Activated CD8-positive, alpha-beta T cell treated with anti-CD3 and anti-CD28 coated beads for 36 hours (primary cell): Measurements from ENCODE around the gene RBM25. TPM values are rescaled to one million over a fixed set of nuclear protein-coding genes. Genes with fewer than 3 reads are reported as not detected.

ENCODE experiments used
- ATAC-seq: fragments of 200-7000 bp; cut with Tn5 transposase; one replicate; pipeline ENCODE4 v1.10.0; 2021; ENCODE audit warnings: mild to moderate bottlenecking, moderate library complexity
- CTCF ChIA-PET: fragments of 350-600 bp; sonication (Branson Sonifier 250); formaldehyde crosslinking; loops from one replicate; lab custom pipeline; 2021; ENCODE audit warnings: antibody characterized with exemption; lab: Charles Lee
- POLR2A ChIA-PET: fragments of 350-600 bp; sonication (Branson Sonifier 250); formaldehyde crosslinking; loops from one replicate; lab custom pipeline; 2021; ENCODE audit warnings: antibody characterized with exemption; lab: Charles Lee
- DNase-seq: peaks from one replicate; pipeline ENCODE4 v3.0.0-alpha.2; 2020
- H3K27ac Mint-ChIP-seq: one replicate; pipeline ENCODE4 v1.8.0; 2021; ENCODE audit warnings: mild to moderate bottlenecking, mixed read lengths
- H3K27me3 Mint-ChIP-seq: one replicate; pipeline ENCODE4 v1.8.0; 2021; ENCODE audit warnings: mixed read lengths
- H3K36me3 Mint-ChIP-seq: one replicate; pipeline ENCODE4 v1.8.0; 2021; ENCODE audit warnings: low read depth, mixed read lengths
- H3K4me1 Mint-ChIP-seq: one replicate; pipeline ENCODE4 v1.8.0; 2021; ENCODE audit warnings: low read depth, mixed read lengths
- H3K4me3 Mint-ChIP-seq: one replicate; pipeline ENCODE4 v1.8.0; 2021; ENCODE audit warnings: mild to moderate bottlenecking, moderate library complexity, mixed read lengths
- H3K9me3 Mint-ChIP-seq: one replicate; pipeline ENCODE4 v1.8.0; 2021; ENCODE audit warnings: mixed read lengths
- CTCF ChIP-seq: fragments of 200-600 bp; IDR thresholded peaks from one replicate; pipeline ENCODE4 v1.8.0; 2022; ENCODE audit warnings: antibody characterized with exemption, mild to moderate bottlenecking
- intact Hi-C: fragments of 100-400 bp; cut with micrococcal nuclease; formaldehyde crosslinking; loops from one replicate; pipeline ENCODE4 v1.10.0; 2022
- total RNA-seq, 2 experiments: library from RNA; stranded (reverse); gene quantifications; one replicate each; pipeline ENCODE4 v1.2.3, GENCODE V29; 2021

The RBM25 gene
- total RNA-seq, 2 experiments from 2014 or later = 101 to 104 TPM

- Mint-ChIP-seq H3K4me1 (peaks cover 6% of the 10 kb centered on the region), H3K27ac (no peak overlapping the region), H3K4me3 (no peak overlapping the region), H3K27me3 (no peaks in the 10 kb centered on the region), H3K9me3 (no peaks in the 10 kb centered on the region), H3K36me3 (peaks cover 13% of the 10 kb centered on the region)
- ChIA-PET CTCF (no interaction called here), POLR2A (no interaction called here)
- ATAC-seq = no peak
- intact Hi-C loops = no loop called here
- DNase-seq = no peak
- TF ChIP-seq CTCF = no peak
These were observed 91.4 kb downstream of the RBM25 start for GRCh38 chr14:73149753-73150152.

GRCh38 chr14:73153272-73153671 lies 94.9 kb downstream of the RBM25 start:
- POLR2A ChIA-PET = no interaction called here

GRCh38 chr14:73162251-73162650 lies 103.9 kb downstream of the RBM25 start:
- Mint-ChIP-seq H3K36me3 (peaks cover 26% of the 10 kb centered on the region), H3K27me3 (no peaks in the 10 kb centered on the region), H3K4me1 (peaks cover 2% of the 10 kb centered on the region), H3K4me3 (no peak overlapping the region), H3K27ac (no peak overlapping the region), H3K9me3 (no peaks in the 10 kb centered on the region)
- ATAC-seq = no peak
- POLR2A ChIA-PET = no interaction called here
- CTCF ChIA-PET = interaction anchor here (0.6 kb wide), 1 partner anchor 310 kb away, joined by 5 read pairs; no protein-coding TSS in a partner anchor
- DNase-seq = no peak
- TF ChIP-seq CTCF = no peak
- intact Hi-C loops = no loop called here

More at GRCh38 chr14:73153272-73153671, 94.9 kb downstream of the RBM25 start:
- intact Hi-C loops = no loop called here
- no peak overlapping the region for H3K4me3 Mint-ChIP-seq
- CTCF ChIA-PET = interaction anchor here (1.6 kb wide), 1 partner anchor 20 kb away, joined by 8 read pairs; no protein-coding TSS in a partner anchor
- no peaks in the 10 kb centered on the region for H3K4me1 Mint-ChIP-seq
- no peaks in the 10 kb centered on the region for H3K27me3 Mint-ChIP-seq
- ATAC-seq = no peak
- DNase-seq = no peak
- H3K36me3 Mint-ChIP-seq = peaks cover 19% of the 10 kb centered on the region
- no peak for TF ChIP-seq CTCF
- H3K27ac Mint-ChIP-seq = no peak overlapping the region
- H3K9me3 Mint-ChIP-seq = no peaks in the 10 kb centered on the region

- H3K27me3 Mint-ChIP-seq = no peaks in the 10 kb centered on the region
- POLR2A ChIA-PET = no interaction called here
These were observed 108.1 kb downstream of the RBM25 start for GRCh38 chr14:73166399-73166798.

GRCh38 chr14:73167727-73168126 lies 109.4 kb downstream of the RBM25 start:
- ATAC-seq (no peak), DNase-seq (no peak)
- no peak for TF ChIP-seq CTCF
- Mint-ChIP-seq H3K36me3 (peaks cover 16% of the 10 kb centered on the region), H3K4me1 (no peaks in the 10 kb centered on the region), H3K9me3 (no peaks in the 10 kb centered on the region), H3K27ac (no peak overlapping the region), H3K4me3 (no peak overlapping the region), H3K27me3 (no peaks in the 10 kb centered on the region)
- CTCF ChIA-PET = interaction anchor here (0.5 kb wide), 1 partner anchor 206 kb away, joined by 3 read pairs; no protein-coding TSS in a partner anchor
- intact Hi-C loops = no loop called here
- POLR2A ChIA-PET = no interaction called here

More at GRCh38 chr14:73166399-73166798, 108.1 kb downstream of the RBM25 start:
- CTCF ChIA-PET = interaction anchor here (1.1 kb wide), 1 partner anchor 16 kb away, joined by 3 read pairs; no protein-coding TSS in a partner anchor
- H3K27ac Mint-ChIP-seq = no peak overlapping the region
- no peaks in the 10 kb centered on the region for H3K4me1 Mint-ChIP-seq
- peaks cover 14% of the 10 kb centered on the region for H3K36me3 Mint-ChIP-seq
- H3K9me3 Mint-ChIP-seq = no peaks in the 10 kb centered on the region
- no peak for DNase-seq
- no peak for TF ChIP-seq CTCF
- no peak overlapping the region for H3K4me3 Mint-ChIP-seq
- no peak for ATAC-seq
- intact Hi-C loops = no loop called here
